MM.1S (cell line): Measurements from ENCODE around the gene KIAA0825.

Source experiments
- DNase-seq: peaks from one replicate; pipeline ENCODE4 v3.0.0-alpha.2; 2015
- H2AFZ ChIP-seq: fragments of 300-600 bp; sonication (generic); 2 replicates; pipeline ENCODE4 v1.6.0; 2016; ENCODE audit warnings: antibody characterized with exemption, low read length
- H3F3A ChIP-seq: fragments of 300-600 bp; sonication (generic); 2 replicates; pipeline ENCODE4 v1.6.1; 2016; ENCODE audit warnings: mild to moderate bottlenecking, antibody characterized with exemption, low read length, moderate library complexity, mixed read lengths; ENCODE audit not compliant: insufficient read depth
- H3K27ac ChIP-seq: fragments of 300-600 bp; sonication (generic); 2 replicates; pipeline ENCODE4 v1.5.1; 2016; ENCODE audit warnings: mild to moderate bottlenecking, low read length
- H3K27me3 ChIP-seq: fragments of 300-600 bp; sonication (generic); replicated peaks from 2 replicates; pipeline ENCODE4 v1.6.0; 2016; ENCODE audit warnings: low read length; ENCODE audit not compliant: insufficient read depth
- H3K36me3 ChIP-seq: fragments of 300-600 bp; sonication (generic); replicated peaks from 2 replicates; pipeline ENCODE4 v1.6.1; 2016; ENCODE audit warnings: mild to moderate bottlenecking, low read length, mixed read lengths; ENCODE audit not compliant: insufficient read depth
- H3K4me1 ChIP-seq: fragments of 300-600 bp; sonication (generic); 2 replicates; pipeline ENCODE4 v1.6.1; 2016; ENCODE audit warnings: low read length, mixed read lengths
- H3K4me2 ChIP-seq: fragments of 300-600 bp; sonication (generic); 2 replicates; pipeline ENCODE4 v1.6.0; 2016; ENCODE audit warnings: low read depth, low read length
- H3K4me3 ChIP-seq: fragments of 300-600 bp; sonication (generic); 2 replicates; pipeline ENCODE4 v1.5.1; 2016; ENCODE audit warnings: low read length, mixed read lengths
- H3K79me2 ChIP-seq: fragments of 300-600 bp; sonication (generic); 2 replicates; pipeline ENCODE4 v1.6.1; 2016; ENCODE audit warnings: mixed run types, low read length, mixed read lengths
- H3K9ac ChIP-seq: fragments of 300-600 bp; sonication (generic); 2 replicates; pipeline ENCODE4 v1.6.1; 2016; ENCODE audit warnings: low read length, mixed read lengths
- H3K9me2 ChIP-seq: fragments of 300-600 bp; sonication (generic); replicated peaks from 2 replicates; pipeline ENCODE4 v1.6.1; 2016; ENCODE audit warnings: mild to moderate bottlenecking, low read length, mixed read lengths; ENCODE audit not compliant: insufficient read depth
- H3K9me3 ChIP-seq: fragments of 300-600 bp; sonication (generic); replicated peaks from 2 replicates; pipeline ENCODE4 v1.6.1; 2016; ENCODE audit warnings: mild to moderate bottlenecking, low read length, mixed read lengths; ENCODE audit not compliant: insufficient read depth
- H4K20me1 ChIP-seq: fragments of 300-600 bp; sonication (generic); 2 replicates; pipeline ENCODE4 v1.6.1; 2016; ENCODE audit warnings: mild to moderate bottlenecking, low read length, moderate library complexity, mixed read lengths; ENCODE audit not compliant: insufficient read depth
- CTCF ChIP-seq: fragments of 300-600 bp; sonication (generic); IDR thresholded peaks from 2 replicates; pipeline ENCODE4 v1.5.1; 2016; ENCODE audit warnings: antibody characterized with exemption, low read length, mixed read lengths
- EZH2 ChIP-seq: fragments of 300-600 bp; sonication (generic); optimal IDR thresholded peaks from 2 replicates; pipeline ENCODE3; 2017; ENCODE audit warnings: low read depth, mild to moderate bottlenecking, antibody characterized with exemption, low read length, mixed read lengths
- EZH2phosphoT487 ChIP-seq: fragments of 300-600 bp; sonication (generic); IDR thresholded peaks from 2 replicates; pipeline ENCODE4 v1.6.1; 2018; ENCODE audit warnings: antibody characterized with exemption, low read length

KIAA0825 gene

GRCh38 chr5:94621763-94622162, 3.4 kb upstream of the KIAA0825 start:
- Histone ChIP-seq H4K20me1 (no peaks in the 10 kb centered on the region), H3F3A (peaks cover 11% of the 10 kb centered on the region), H2AFZ (no peak overlapping the region), H3K9me3 (no peaks in the 10 kb centered on the region), H3K79me2 (peaks cover 60% of the 10 kb centered on the region), H3K27me3 (no peaks in the 10 kb centered on the region), H3K4me1 (0 out of 2 replicates have a peak, but pooled peaks cover 9% of the 10 kb centered on the region), H3K9ac (no peak overlapping the region), H3K36me3 (no peaks in the 10 kb centered on the region), H3K9me2 (no peaks in the 10 kb centered on the region), H3K4me3 (no peak overlapping the region), H3K27ac (no peak overlapping the region), H3K4me2 (no peak overlapping the region)
- no peak for TF ChIP-seq EZH2phosphoT487
- no peak for TF ChIP-seq EZH2
- no peak for TF ChIP-seq CTCF
- DNase-seq = no peak

GRCh38 chr5:94620256-94620655, 1.9 kb upstream of the KIAA0825 start:
- Histone ChIP-seq H3K9me2 (no peaks in the 10 kb centered on the region), H3K9me3 (no peaks in the 10 kb centered on the region), H3K27me3 (no peaks in the 10 kb centered on the region), H3K36me3 (no peaks in the 10 kb centered on the region), H3K79me2 (peaks cover 59% of the 10 kb centered on the region), H3K4me1 (0 out of 2 replicates have a peak, but pooled peaks cover 9% of the 10 kb centered on the region), H4K20me1 (no peaks in the 10 kb centered on the region), H3K4me2 (peak overlapping the region; percentile 79; the same call in 1 of the 2 replicates), H3K9ac (no peak overlapping the region), H3K27ac (no peak overlapping the region), H3F3A (peaks cover 11% of the 10 kb centered on the region), H2AFZ (no peak overlapping the region), H3K4me3 (no peak overlapping the region)
- TF ChIP-seq EZH2phosphoT487 = no peak
- TF ChIP-seq CTCF = no peak
- no peak for TF ChIP-seq EZH2
- DNase-seq = no peak

- Histone ChIP-seq H2AFZ (peak overlapping the region; percentile 96), H3K9me2 (no peaks in the 10 kb centered on the region), H3K4me1 (0 out of 2 replicates have a peak, but pooled peaks cover 9% of the 10 kb centered on the region), H4K20me1 (no peaks in the 10 kb centered on the region), H3K9ac (peak overlapping the region; percentile 62), H3F3A (peaks cover 11% of the 10 kb centered on the region), H3K4me2 (peak overlapping the region; percentile 96), H3K36me3 (no peaks in the 10 kb centered on the region), H3K79me2 (peaks cover 48% of the 10 kb centered on the region), H3K9me3 (no peaks in the 10 kb centered on the region), H3K27me3 (no peaks in the 10 kb centered on the region), H3K27ac (peak overlapping the region; percentile 70; the same call in 1 of the 2 replicates), H3K4me3 (peak overlapping the region; percentile 77)
- TF ChIP-seq EZH2 = no peak
- no peak for TF ChIP-seq CTCF
- no peak for TF ChIP-seq EZH2phosphoT487
- peak; percentile 16 for DNase-seq
These were observed 343 bp downstream of the KIAA0825 start for GRCh38 chr5:94618029-94618492.
